IMR-90 (cell line): ENCODE measurements around the gene NUDT5. TPM values are rescaled to one million over a fixed set of nuclear protein-coding genes. Genes with fewer than 3 reads are reported as not detected.

Experiments used
- ATAC-seq: fragments of 200-7000 bp; cut with Tn5 transposase; 2 replicates; pipeline ENCODE4 v1.9.1; 2020; ENCODE audit warnings: low read depth, mild to moderate bottlenecking, moderate library complexity
- BruUV-seq: library from RNA; stranded (reverse); fragments of 400-500 nt; replicated peaks from 2 replicates; lab custom pipeline; 2021; lab: Mats Ljungman, UMichigan
- CTCF ChIA-PET: fragments of 300-600 bp; formaldehyde crosslinking; extraction: SDS; loops from one replicate; lab custom pipeline; 2021; ENCODE audit warnings: antibody characterized with exemption; lab: Yijun Ruan, JAX
- POLR2A ChIA-PET: fragments of 300-600 bp; sonication (Branson Sonifier 250); formaldehyde crosslinking; loops from one replicate; lab custom pipeline; 2022; ENCODE audit warnings: antibody characterized with exemption; ENCODE audit not compliant: unreplicated experiment; lab: Charles Lee
- DNase-seq: peaks from one replicate; pipeline ENCODE4 v3.0.0; 2013
- H2AFZ ChIP-seq: replicated peaks from 2 replicates; pipeline ENCODE3; 2013; ENCODE audit warnings: low read length, mild to moderate bottlenecking; ENCODE audit not compliant: poor library complexity
- H2AK5ac ChIP-seq: 2 replicates; pipeline ENCODE4 v1.6.1; 2013; ENCODE audit warnings: low read depth, low read length, inconsistent platforms
- H2AK9ac ChIP-seq: replicated peaks from 2 replicates; pipeline ENCODE3; 2013; ENCODE audit warnings: mild to moderate bottlenecking, low read depth, low read length, moderate library complexity; ENCODE audit not compliant: poor library complexity
- H2BK120ac ChIP-seq: 2 replicates; pipeline ENCODE4 v1.6.1; 2013; ENCODE audit warnings: low read depth, low read length, inconsistent platforms
- H2BK15ac ChIP-seq: 3 replicates; pipeline ENCODE4 v1.6.1; 2013; ENCODE audit warnings: low read depth, low read length, inconsistent platforms
- H2BK20ac ChIP-seq: 2 replicates; pipeline ENCODE4 v1.6.1; 2013; ENCODE audit warnings: low read depth, mild to moderate bottlenecking, inconsistent platforms, low read length, moderate library complexity
- H2BK5ac ChIP-seq: 2 replicates; pipeline ENCODE4 v1.6.1; 2013; ENCODE audit warnings: mild to moderate bottlenecking, low read depth, low read length, inconsistent platforms; ENCODE audit not compliant: poor library complexity, severe bottlenecking
- H3K14ac ChIP-seq: replicated peaks from 2 replicates; pipeline ENCODE4 v1.6.1; 2013; ENCODE audit warnings: low read depth, low read length, inconsistent platforms
- H3K18ac ChIP-seq: 2 replicates; pipeline ENCODE4 v1.6.1; 2013; ENCODE audit warnings: low read depth, low read length, control low read depth
- H3K23ac ChIP-seq: 2 replicates; pipeline ENCODE4 v1.6.1; 2013; ENCODE audit warnings: low read depth, low read length, inconsistent platforms
- H3K27ac ChIP-seq: 2 replicates; pipeline ENCODE4 v1.5.1; 2013; ENCODE audit warnings: mild to moderate bottlenecking, control low read depth, low read length; ENCODE audit not compliant: insufficient read depth
- H3K27me3 ChIP-seq: 2 replicates; pipeline ENCODE4 v1.6.1; 2013; ENCODE audit warnings: low read length; ENCODE audit not compliant: control insufficient read depth, insufficient read depth
- H3K36me3 ChIP-seq: 2 replicates; pipeline ENCODE4 v1.6.1; 2013; ENCODE audit warnings: low read length, mixed read lengths; ENCODE audit not compliant: control insufficient read depth, insufficient read depth
- H3K4ac ChIP-seq: 2 replicates; pipeline ENCODE4 v1.6.1; 2013; ENCODE audit warnings: low read depth, low read length, inconsistent platforms
- H3K4me1 ChIP-seq: 2 replicates; pipeline ENCODE4 v1.6.1; 2013; ENCODE audit warnings: low read length, mixed read lengths; ENCODE audit not compliant: control insufficient read depth, insufficient read depth
- H3K4me2 ChIP-seq: 2 replicates; pipeline ENCODE4 v1.6.1; 2013; ENCODE audit warnings: low read depth, mild to moderate bottlenecking, control low read depth, low read length, moderate library complexity
- H3K4me3 ChIP-seq: 2 replicates; pipeline ENCODE4 v1.5.1; 2013; ENCODE audit warnings: low read depth, mild to moderate bottlenecking, control low read depth, low read length, moderate library complexity; ENCODE audit not compliant: insufficient read depth
- H3K56ac ChIP-seq: 2 replicates; pipeline ENCODE4 v1.6.1; 2013; ENCODE audit warnings: low read length, inconsistent platforms; ENCODE audit not compliant: insufficient read depth; ENCODE audit errors: extremely low read depth
- H3K79me1 ChIP-seq, 2 experiments: 2 replicates each; pipeline ENCODE4 v1.6.1; 2013; ENCODE audit warnings: low read length in 2 of 2, inconsistent platforms in 1 of 2, low read depth in 1 of 2
- H3K9ac ChIP-seq: 2 replicates; pipeline ENCODE4 v1.6.1; 2013; ENCODE audit warnings: low read depth, low read length, control low read depth
- H3K9me1 ChIP-seq: 2 replicates; pipeline ENCODE4 v1.6.1; 2013; ENCODE audit warnings: low read length, inconsistent platforms; ENCODE audit not compliant: insufficient read depth
- H3K9me3 ChIP-seq: 2 replicates; pipeline ENCODE4 v1.6.1; 2013; ENCODE audit warnings: low read length; ENCODE audit not compliant: control insufficient read depth, insufficient read depth
- H4K20me1 ChIP-seq: 2 replicates; pipeline ENCODE4 v1.6.1; 2013; ENCODE audit warnings: low read length, inconsistent platforms; ENCODE audit not compliant: insufficient read depth
- H4K5ac ChIP-seq: 2 replicates; pipeline ENCODE4 v1.6.1; 2013; ENCODE audit warnings: mild to moderate bottlenecking, low read depth, low read length, control low read depth
- H4K8ac ChIP-seq, 2 experiments: 2 replicates each; pipeline ENCODE4 v1.6.1; 2013; ENCODE audit warnings: low read depth in 2 of 2, low read length in 2 of 2, control low read depth in 1 of 2, inconsistent platforms in 1 of 2
- H4K91ac ChIP-seq: 2 replicates; pipeline ENCODE4 v1.6.1; 2013; ENCODE audit warnings: low read depth, low read length, inconsistent platforms; ENCODE audit not compliant: insufficient read depth
- BHLHE40 ChIP-seq: fragments of 150-350 bp; IDR thresholded peaks from 2 replicates; pipeline ENCODE4 v1.6.1; 2016; ENCODE audit warnings: mild to moderate bottlenecking, low read depth, low read length
- CEBPB ChIP-seq: IDR thresholded peaks from 2 replicates; pipeline ENCODE4 v1.6.1; 2012; ENCODE audit warnings: low read depth, low read length, improper control_type of control experiment
- CHD1 ChIP-seq: IDR thresholded peaks from 2 replicates; pipeline ENCODE4 v1.6.1; 2012; ENCODE audit warnings: low read depth, low read length, improper control_type of control experiment
- FOS ChIP-seq: fragments of 150-350 bp; IDR thresholded peaks from 2 replicates; pipeline ENCODE4 v1.6.1; 2016; ENCODE audit warnings: low read depth, low read length
- MAFK ChIP-seq: IDR thresholded peaks from 2 replicates; pipeline ENCODE4 v1.6.1; 2012; ENCODE audit warnings: low read depth, low read length, improper control_type of control experiment
- MXI1 ChIP-seq: IDR thresholded peaks from 2 replicates; pipeline ENCODE4 v1.6.1; 2012; ENCODE audit warnings: low read depth, mild to moderate bottlenecking, low read length, moderate library complexity, borderline replicate concordance
- NFE2L2 ChIP-seq: fragments of 150-350 bp; IDR thresholded peaks from 2 replicates; pipeline ENCODE4 v1.6.1; 2016; ENCODE audit warnings: low read depth, mild to moderate bottlenecking, low read length
- POLR2A ChIP-seq: IDR thresholded peaks from 2 replicates; pipeline ENCODE4 v1.6.1; 2012; ENCODE audit warnings: mild to moderate bottlenecking, low read depth, low read length
- RAD21 ChIP-seq: IDR thresholded peaks from 2 replicates; pipeline ENCODE4 v1.6.1; 2012; ENCODE audit warnings: low read length, improper control_type of control experiment
- RCOR1 ChIP-seq: IDR thresholded peaks from 2 replicates; pipeline ENCODE4 v1.6.1; 2012; ENCODE audit warnings: mild to moderate bottlenecking, low read length, improper control_type of control experiment; ENCODE audit not compliant: insufficient replicate concordance
- RFX5 ChIP-seq: IDR thresholded peaks from 2 replicates; pipeline ENCODE4 v1.8.0; 2012; ENCODE audit warnings: low read depth, mild to moderate bottlenecking, low read length, moderate library complexity
- SMC3 ChIP-seq: fragments of 150-350 bp; IDR thresholded peaks from 2 replicates; pipeline ENCODE4 v1.6.1; 2016; ENCODE audit warnings: low read depth, mild to moderate bottlenecking, antibody characterized with exemption, low read length, moderate library complexity
- WGBS, 2 experiments: methylation state at CpG; one replicate each; pipeline versions ENCODE4 v1.1.5 to v1.1.7; 2013; ENCODE audit warnings: missing lambda C conversion rate in 2 of 2; ENCODE audit not compliant: insufficient read length in 1 of 2; ENCODE audit errors: extremely low coverage in 2 of 2; 5-methylcytosine and 5-hydroxymethylcytosine counted together
- dilution Hi-C: fragments of 300-500 bp; cut with HindIII; formaldehyde crosslinking; loops from one replicate; pipeline ENCODE4 v1.14.3; 2018; ENCODE audit warnings: low sequenced_read_pairs; ENCODE audit not compliant: unreplicated experiment
- in situ Hi-C: fragments of 300-500 bp; cut with MboI; formaldehyde crosslinking; loops from 3 replicates; pipeline ENCODE4 v1.14.3; 2019; ENCODE audit warnings: low sequenced_read_pairs, inconsistent platforms, mixed read lengths
- intact Hi-C: fragments of 100-400 bp; cut with micrococcal nuclease; formaldehyde crosslinking; loops from 2 replicates; pipeline ENCODE4 v1.10.0; 2022
- polyA plus RNA-seq, 3 experiments: library from polyadenylated mRNA; depleted of rRNA; stranded (reverse); fragments of >200 nt; gene quantifications; 2 replicates each; pipeline ENCODE4 v1.2.3, GENCODE V29; 2012; ENCODE audit warnings: low replicate concordance in 1 of 3
- total RNA-seq: library from RNA; depleted of rRNA; stranded (reverse); fragments of >200 nt; gene quantifications from 2 replicates; pipeline ENCODE4 v1.2.3, GENCODE V29; 2012
- TF ChIP-seq, protein P1 (sequence below): fragments of 150-350 bp; IDR thresholded peaks from 2 replicates; pipeline ENCODE4 v1.6.1; 2016; ENCODE audit warnings: low read depth, mild to moderate bottlenecking, low read length, moderate library complexity, borderline replicate concordance
- TF ChIP-seq, protein P2 (sequence below): conservative IDR thresholded peaks from 2 replicates; pipeline ENCODE4 v1.5.1; 2012; ENCODE audit warnings: mild to moderate bottlenecking, low read depth, low read length, improper control_type of control experiment
- TF ChIP-seq, protein P3 (sequence below): fragments of 150-350 bp; IDR thresholded peaks from 2 replicates; pipeline ENCODE4 v1.6.1; 2017; ENCODE audit warnings: mild to moderate bottlenecking, antibody characterized with exemption, low read length, low read depth

The NUDT5 gene
- total and polyA plus RNA-seq, 2 of the 4 experiments (the other 2 are of a cell fraction), result 70.1 to 74.6 TPM

- H3K27ac ChIP-seq, result no peak overlapping the region
- H3K4me1 ChIP-seq, result no peaks in the 10 kb centered on the region
- no peak overlapping the region for H3K4me3 ChIP-seq
- no peak overlapping the region for H2BK20ac ChIP-seq
- no peak overlapping the region for H4K91ac ChIP-seq
- H3K23ac ChIP-seq, result no peak overlapping the region
- no peak overlapping the region for H2AFZ ChIP-seq
- H3K4ac ChIP-seq, result no peak overlapping the region
- H3K36me3 ChIP-seq, result peaks cover 41% of the 10 kb centered on the region
- no peaks in the 10 kb centered on the region for H4K20me1 ChIP-seq
- H3K9ac ChIP-seq, result no peak overlapping the region
- H2AK5ac ChIP-seq, result no peak overlapping the region
- H2BK120ac ChIP-seq, result no peak overlapping the region
- DNase-seq (no peak), ATAC-seq (no peak)
- in situ Hi-C loops, result no loop called here
- peaks cover 0 to 11% of the 10 kb centered on the region in 2 experiments; a peak in 1 of 4 replicates for H3K79me1 ChIP-seq
- dilution Hi-C loops, result no loop called here
- no peak overlapping the region for H2BK15ac ChIP-seq
- CTCF ChIA-PET, result no interaction called here
- POLR2A ChIA-PET, result interaction anchor here (0.7 kb wide), 1 partner anchor 156 kb away, joined by 9 read pairs; no protein-coding TSS in a partner anchor
- no peak overlapping the region for H3K4me2 ChIP-seq
- no peak overlapping the region for H2AK9ac ChIP-seq
- no peak overlapping the region for H4K5ac ChIP-seq
- no CpG with 5 or more reads among the region's 3 CpGs for WGBS, 2 experiments
- H3K9me3 ChIP-seq, result no peaks in the 10 kb centered on the region
- H3K9me1 ChIP-seq, result peaks cover 6% of the 10 kb centered on the region
- no peak overlapping the region for H4K8ac ChIP-seq
- no peak overlapping the region for H2BK5ac ChIP-seq
- no peak overlapping the region for H3K14ac ChIP-seq
- BruUV-seq, result no TSS peak
- intact Hi-C loops, result loop anchor here (10.0 kb wide), 1 partner anchor 1823 kb away; no protein-coding TSS in a partner anchor
- TF ChIP-seq NFE2L2 (no peak), RCOR1 (no peak), CHD1 (no peak), CEBPB (no peak), SMC3 (no peak), FOS (no peak), RFX5 (no peak), BHLHE40 (no peak), POLR2A (no peak), MAFK (no peak), MXI1 (no peak), RAD21 (no peak)
- TF ChIP-seq, protein P1, sequence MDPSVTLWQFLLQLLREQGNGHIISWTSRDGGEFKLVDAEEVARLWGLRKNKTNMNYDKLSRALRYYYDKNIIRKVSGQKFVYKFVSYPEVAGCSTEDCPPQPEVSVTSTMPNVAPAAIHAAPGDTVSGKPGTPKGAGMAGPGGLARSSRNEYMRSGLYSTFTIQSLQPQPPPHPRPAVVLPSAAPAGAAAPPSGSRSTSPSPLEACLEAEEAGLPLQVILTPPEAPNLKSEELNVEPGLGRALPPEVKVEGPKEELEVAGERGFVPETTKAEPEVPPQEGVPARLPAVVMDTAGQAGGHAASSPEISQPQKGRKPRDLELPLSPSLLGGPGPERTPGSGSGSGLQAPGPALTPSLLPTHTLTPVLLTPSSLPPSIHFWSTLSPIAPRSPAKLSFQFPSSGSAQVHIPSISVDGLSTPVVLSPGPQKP, result no peak
- TF ChIP-seq, protein P2, sequence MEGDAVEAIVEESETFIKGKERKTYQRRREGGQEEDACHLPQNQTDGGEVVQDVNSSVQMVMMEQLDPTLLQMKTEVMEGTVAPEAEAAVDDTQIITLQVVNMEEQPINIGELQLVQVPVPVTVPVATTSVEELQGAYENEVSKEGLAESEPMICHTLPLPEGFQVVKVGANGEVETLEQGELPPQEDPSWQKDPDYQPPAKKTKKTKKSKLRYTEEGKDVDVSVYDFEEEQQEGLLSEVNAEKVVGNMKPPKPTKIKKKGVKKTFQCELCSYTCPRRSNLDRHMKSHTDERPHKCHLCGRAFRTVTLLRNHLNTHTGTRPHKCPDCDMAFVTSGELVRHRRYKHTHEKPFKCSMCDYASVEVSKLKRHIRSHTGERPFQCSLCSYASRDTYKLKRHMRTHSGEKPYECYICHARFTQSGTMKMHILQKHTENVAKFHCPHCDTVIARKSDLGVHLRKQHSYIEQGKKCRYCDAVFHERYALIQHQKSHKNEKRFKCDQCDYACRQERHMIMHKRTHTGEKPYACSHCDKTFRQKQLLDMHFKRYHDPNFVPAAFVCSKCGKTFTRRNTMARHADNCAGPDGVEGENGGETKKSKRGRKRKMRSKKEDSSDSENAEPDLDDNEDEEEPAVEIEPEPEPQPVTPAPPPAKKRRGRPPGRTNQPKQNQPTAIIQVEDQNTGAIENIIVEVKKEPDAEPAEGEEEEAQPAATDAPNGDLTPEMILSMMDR, result no peak
- TF ChIP-seq, protein P3, sequence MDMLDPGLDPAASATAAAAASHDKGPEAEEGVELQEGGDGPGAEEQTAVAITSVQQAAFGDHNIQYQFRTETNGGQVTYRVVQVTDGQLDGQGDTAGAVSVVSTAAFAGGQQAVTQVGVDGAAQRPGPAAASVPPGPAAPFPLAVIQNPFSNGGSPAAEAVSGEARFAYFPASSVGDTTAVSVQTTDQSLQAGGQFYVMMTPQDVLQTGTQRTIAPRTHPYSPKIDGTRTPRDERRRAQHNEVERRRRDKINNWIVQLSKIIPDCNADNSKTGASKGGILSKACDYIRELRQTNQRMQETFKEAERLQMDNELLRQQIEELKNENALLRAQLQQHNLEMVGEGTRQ, result no peak
- no peak overlapping the region for H3K56ac ChIP-seq
- H3K27me3 ChIP-seq, result no peaks in the 10 kb centered on the region
- no peak overlapping the region for H3K18ac ChIP-seq
Observed at GRCh38 chr10:12158111-12158510, 37.6 kb downstream of the NUDT5 start.
